Pancreas (tissue), 10 donors: Measurements from ENCODE around the gene UBAC1. TPM values are rescaled to one million over a fixed set of nuclear protein-coding genes. Genes with fewer than 3 reads are reported as not detected.

Experiments
- ATAC-seq, 4 donors: fragments of 200-7000 bp; cut with Tn5 transposase; one replicate each; pipeline versions ENCODE4 v1.8.0 to v1.9.1; 2020; ENCODE audit warnings: mild to moderate bottlenecking in 4 of 4, moderate library complexity in 4 of 4
- DNase-seq, 6 donors: peaks; one replicate each; pipeline ENCODE4 v3.0.0-alpha.2; 2020
- FAIRE-seq: peaks from 2 replicates; lab custom pipeline; 2012; peaks lifted over from hg19 to GRCh38; lab: Jason Lieb, UNC
- H3K27ac ChIP-seq, 4 donors: fragments of 200-600 bp; sonication (generic); 1 replicate in 3 of 4; 2 replicates in 1 of 4; pipeline versions ENCODE4 v1.5.0 to v1.8.0; 2020
- H3K27me3 ChIP-seq, 4 donors: fragments of 200-600 bp; one replicate each; pipeline ENCODE4 v1.8.0; 2021
- H3K36me3 ChIP-seq, 3 donors: fragments of 200-600 bp; sonication (generic) in 1 of 3; one replicate each; pipeline versions ENCODE4 v1.5.0 to v1.8.0; 2020 to 2021
- H3K4me1 ChIP-seq, 3 donors: fragments of 200-600 bp; one replicate each; pipeline ENCODE4 v1.8.0; 2021
- H3K4me3 ChIP-seq, 4 donors: fragments of 200-600 bp; sonication (generic) in 2 of 4; one replicate each; pipeline versions ENCODE4 v1.5.0 to v1.8.0; 2020 to 2021
- H3K9me3 ChIP-seq, 4 donors: fragments of 200-600 bp; one replicate each; pipeline ENCODE4 v1.8.0; 2021
- CTCF ChIP-seq, 4 donors: fragments of 200-600 bp; sonication (generic) in 3 of 4; IDR thresholded peaks; one replicate each; pipeline versions ENCODE4 v1.5.0 to v1.8.0; 2021; ENCODE audit warnings: antibody characterized with exemption in 4 of 4
- WGBS, 2 donors: extraction: QIAGEN DNeasy Blood & Tissue Kit; methylation state at CpG; one replicate each; pipeline ENCODE4 v1.1.7; 2013; 5-methylcytosine and 5-hydroxymethylcytosine counted together
- intact Hi-C, 3 donors: fragments of 100-400 bp; cut with DNase I; formaldehyde crosslinking; loops; one replicate each; pipeline versions ENCODE4 v1.11.1 to v1.14.2; 2022
- polyA plus RNA-seq, 2 donors: library from polyadenylated mRNA; stranded (reverse); fragments of 200-250 nt; gene quantifications; one replicate each; pipeline ENCODE4 v1.2.3, GENCODE V29; 2013
- total RNA-seq, 6 donors: library from RNA; stranded (reverse); fragmentation: NEBNext Ultra II Directional in 4 of 6; extraction: Animal tissue kit (Norgen Biotek cat#: 25700) in 4 of 6; gene quantifications; one replicate each; pipeline versions ENCODE4 v1.2.1 to v1.2.4, GENCODE V29; 2021 to 2023
- donor health status: healthy with polysubstance abuse.
- donor health status: DM: no; HTN: no; CAD: no; lungs with moderate emphysema.
- donor health status: DM: no; HTN: no; CAD: no.
- donor health status: control.
- donor health status: control.
- donor health status: Bipolar disorder and iron deficiency.
- donor health status: DM: yes; HTN: yes; CAD: no.
- donor health status: DM: no; HTN: no; CAD: no.
- donor health status: DM: no; HTN: no; CAD: no.
- donor health status: DM: yes; HTN: yes; CAD: no.

UBAC1 gene
- total and polyA plus RNA-seq, 8 donors: 9.8 to 33.7 (median 14.4) TPM

DNA sequence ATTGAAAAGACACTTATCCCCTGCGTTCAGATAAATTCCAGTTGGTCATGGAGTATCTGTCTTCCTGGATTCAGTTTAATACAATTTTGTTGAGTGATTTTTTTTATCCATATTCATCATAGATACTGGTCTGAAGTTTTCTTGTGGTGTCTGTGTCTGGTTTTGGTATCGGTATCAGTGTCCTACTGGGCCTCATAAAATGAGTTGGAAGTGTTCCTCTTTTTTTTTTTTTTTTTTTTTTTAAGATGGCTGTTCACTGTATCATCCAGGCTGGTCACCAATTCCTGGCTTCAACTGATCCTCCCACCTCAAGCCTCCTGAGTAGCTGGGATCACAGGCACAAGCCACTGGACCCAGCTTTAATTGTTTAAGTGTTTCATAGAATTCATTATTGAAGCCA is 51.0 kb downstream of the UBAC1 start:
- WGBS, 2 donors: 95 to 100% methylated on average over 2 of the region's 2 CpGs
- Histone ChIP-seq H3K27ac (no peak overlapping the region), H3K36me3 (no peaks in the 10 kb centered on the region), H3K27me3 (no peaks in the 10 kb centered on the region), H3K4me1 (peaks cover 0 to 22% (median 9%) of the 10 kb centered on the region in 3 donors), H3K9me3 (no peaks in the 10 kb centered on the region), H3K4me3 (no peak overlapping the region)
- no peak for ATAC-seq
- intact Hi-C loops: no loop called here
- no peak for DNase-seq
- FAIRE-seq: no peak
- TF ChIP-seq CTCF (IDR thresholded peaks at IDR 0.05): no peak

DNA sequence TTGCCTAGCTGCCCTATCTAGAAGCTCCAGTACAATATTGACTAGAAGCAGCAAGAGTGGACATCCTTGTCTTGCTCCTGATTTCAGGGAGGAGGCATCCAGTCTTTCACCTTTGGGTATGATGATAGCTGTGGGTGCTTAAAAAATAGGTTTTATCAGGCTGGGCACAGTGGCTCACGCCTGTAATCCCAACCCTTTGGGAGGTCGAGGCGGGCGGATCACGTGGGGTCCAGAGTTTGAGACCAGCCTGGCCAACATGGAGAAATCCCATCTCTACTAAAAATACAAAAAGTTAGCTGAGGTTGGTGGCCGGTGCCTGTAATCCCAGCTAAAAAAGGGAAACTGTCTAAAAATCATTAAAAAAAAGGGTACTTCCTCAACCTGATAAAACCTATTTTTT is 51.8 kb downstream of the UBAC1 start:
- FAIRE-seq: no peak
- no peaks in the 10 kb centered on the region for H3K36me3 ChIP-seq

DNA sequence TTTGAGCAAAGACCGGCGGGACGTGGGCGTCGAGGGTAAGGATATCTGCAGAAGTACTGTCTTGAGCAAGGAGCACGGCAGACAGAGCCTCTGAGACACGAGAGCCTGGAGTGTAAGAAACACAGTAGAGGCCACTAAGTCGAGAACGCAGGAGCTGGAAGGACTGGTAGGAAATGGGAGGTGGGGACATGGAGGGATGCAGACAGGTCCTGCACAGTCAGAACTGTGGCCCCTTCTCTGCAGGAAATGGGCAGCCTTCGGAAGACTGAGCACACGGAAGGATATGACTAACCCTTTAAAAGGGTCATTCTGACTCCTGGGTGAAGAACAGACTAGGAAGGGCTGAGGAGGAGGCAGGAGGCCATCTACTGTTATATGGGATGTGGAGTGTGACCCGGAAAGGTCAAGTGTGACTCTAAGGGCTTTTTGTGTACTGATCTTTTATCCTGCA is 52.4 kb downstream of the UBAC1 start:
- Histone ChIP-seq H3K4me3 (peak overlapping the region in 2 of 4 donors; percentile 69 to 70), H3K36me3 (no peaks in the 10 kb centered on the region), H3K27ac (no peak overlapping the region), H3K4me1 (peaks cover 0 to 26% (median 9%) of the 10 kb centered on the region in 3 donors), H3K27me3 (no peaks in the 10 kb centered on the region), H3K9me3 (no peaks in the 10 kb centered on the region)
- no peak for TF ChIP-seq CTCF (IDR thresholded peaks at IDR 0.05)
- no peak for DNase-seq
- WGBS, 2 donors: 93 to 94% methylated on average over 12 of the region's 12 CpGs
- no peak for FAIRE-seq
- no peak for ATAC-seq
- intact Hi-C loops: no loop called here

More for the DNA sequence above, 51.8 kb downstream of the UBAC1 start:
- no peaks in the 10 kb centered on the region for H3K9me3 ChIP-seq
- WGBS, 2 donors: 95 to 97% methylated on average over 6 of the region's 6 CpGs
- no peaks in the 10 kb centered on the region for H3K27me3 ChIP-seq
- H3K4me3 ChIP-seq: no peak overlapping the region
- DNase-seq (no peak), ATAC-seq (no peak)
- H3K4me1 ChIP-seq: peaks cover 0 to 26% (median 9%) of the 10 kb centered on the region in 3 donors
- intact Hi-C loops: no loop called here
- TF ChIP-seq CTCF (IDR thresholded peaks at IDR 0.05): no peak
- H3K27ac ChIP-seq: no peak overlapping the region

GRCh38 chr9:135908093-135908753 is 53.0 kb downstream of the UBAC1 start:
- whole genome bisulfite sequencing, 2 donors: 13 to 15% methylated on average over 42 of the region's 42 CpGs
- FAIRE-seq (no peak), DNase-seq (peak in 1 of 6 donors; percentile 81), ATAC-seq (peak in 2 of 4 donors; percentile 3 to 4)
- no peak for TF ChIP-seq CTCF (IDR thresholded peaks at IDR 0.05)
- peak overlapping the region; percentile 55 to 64 (median 59) for H3K27ac ChIP-seq
- H3K4me1 ChIP-seq: peaks cover 0 to 26% (median 9%) of the 10 kb centered on the region in 3 donors
- intact Hi-C loops: no loop called here
- no peaks in the 10 kb centered on the region for H3K36me3 ChIP-seq
- peak overlapping the region; percentile 53 to 87 (median 70) for H3K4me3 ChIP-seq
- H3K9me3 ChIP-seq: no peaks in the 10 kb centered on the region
- H3K27me3 ChIP-seq: no peaks in the 10 kb centered on the region
